ENCODE results near the gene UBE2K.
"Not testable (repeated sequence)": the region's sequence is repeated elsewhere in the genome, so short reads cannot be mapped to it uniquely, and the experiment has no call there.

UBE2K gene

DNA sequence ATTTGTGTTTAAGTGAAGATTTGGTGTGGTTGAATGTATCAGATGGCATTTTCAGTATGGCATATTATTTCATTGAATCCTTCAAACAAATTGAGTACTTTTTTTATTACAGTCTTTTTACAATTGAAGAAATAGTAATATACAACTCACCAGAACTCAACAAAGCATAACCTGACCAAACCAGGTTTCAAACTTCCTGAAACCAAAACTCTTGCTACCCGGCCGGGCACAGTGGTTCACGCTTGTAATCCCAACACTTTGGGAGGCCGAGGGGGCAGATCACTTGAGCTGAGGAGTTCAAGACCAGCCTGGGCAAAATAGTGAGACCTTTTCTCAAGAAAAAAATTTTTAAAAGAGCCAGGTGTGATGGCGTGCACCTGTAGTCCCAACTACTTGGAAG, 94.2 kb downstream of the UBE2K start:
- DNase-seq (no peak), ATAC-seq (no peak)
- Mint-ChIP-seq H3K4me3 (no peak overlapping the region), H3K4me1 (no peaks in the 10 kb centered on the region), H3K27me3 (no peaks in the 10 kb centered on the region), H3K9me3 (no peaks in the 10 kb centered on the region), H3K27ac (no peak overlapping the region)

DNA sequence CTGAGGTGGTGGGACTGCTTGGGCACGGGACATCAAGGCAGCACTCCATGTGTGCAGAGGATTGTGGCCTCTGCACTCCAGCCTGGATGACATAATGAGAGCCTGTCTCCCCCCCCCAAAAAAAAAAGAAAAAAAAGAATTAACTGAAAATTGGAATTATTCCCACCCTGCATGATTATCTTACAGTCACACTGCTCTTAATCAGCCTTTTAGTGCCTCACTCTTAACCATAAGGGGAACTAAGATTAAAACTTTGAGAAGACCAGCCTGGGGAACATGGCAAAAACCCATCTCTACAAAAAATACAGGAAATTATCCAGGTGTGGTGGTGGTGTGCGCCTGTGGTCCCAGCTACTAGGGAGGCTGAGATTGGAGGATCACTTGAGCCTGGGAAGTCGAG, 94.6 kb downstream of the UBE2K start:
- Mint-ChIP-seq H3K4me1 (no peaks in the 10 kb centered on the region), H3K4me3 (no peak overlapping the region), H3K27me3 (no peaks in the 10 kb centered on the region), H3K27ac (no peak overlapping the region), H3K9me3 (no peaks in the 10 kb centered on the region)
- DNase-seq (no peak), ATAC-seq (no peak)

GRCh38 chr4:39792976-39793375, 95.0 kb downstream of the UBE2K start:
- not testable (repeated sequence) for H3K27me3 Mint-ChIP-seq, DNase-seq, H3K27ac Mint-ChIP-seq, H3K4me3 Mint-ChIP-seq, H3K4me1 Mint-ChIP-seq, H3K9me3 Mint-ChIP-seq, ATAC-seq

- Mint-ChIP-seq H3K9me3 (no peaks in the 10 kb centered on the region), H3K4me1 (no peaks in the 10 kb centered on the region), H3K27me3 (no peaks in the 10 kb centered on the region), H3K27ac (no peak overlapping the region), H3K4me3 (no peak overlapping the region)
- ATAC-seq (no peak), DNase-seq (no peak)
These were observed 104.1 kb downstream of the UBE2K start for GRCh38 chr4:39802005-39802404.

GRCh38 chr4:39808231-39808749, 110.4 kb downstream of the UBE2K start:
- ATAC-seq (no peak), DNase-seq (no peak)
- Mint-ChIP-seq H3K4me1 (peaks cover 7% of the 10 kb centered on the region), H3K9me3 (peaks cover 9 to 12% of the 10 kb centered on the region in 2 donors), H3K27me3 (no peaks in the 10 kb centered on the region), H3K27ac (no peak overlapping the region), H3K4me3 (no peak overlapping the region)

- H3K4me1 Mint-ChIP-seq = peaks cover 17% of the 10 kb centered on the region
- DNase-seq = peak in 1 of 2 donors; percentile 19
These were observed 114.6 kb downstream of the UBE2K start for GRCh38 chr4:39812500-39812899.

DNA sequence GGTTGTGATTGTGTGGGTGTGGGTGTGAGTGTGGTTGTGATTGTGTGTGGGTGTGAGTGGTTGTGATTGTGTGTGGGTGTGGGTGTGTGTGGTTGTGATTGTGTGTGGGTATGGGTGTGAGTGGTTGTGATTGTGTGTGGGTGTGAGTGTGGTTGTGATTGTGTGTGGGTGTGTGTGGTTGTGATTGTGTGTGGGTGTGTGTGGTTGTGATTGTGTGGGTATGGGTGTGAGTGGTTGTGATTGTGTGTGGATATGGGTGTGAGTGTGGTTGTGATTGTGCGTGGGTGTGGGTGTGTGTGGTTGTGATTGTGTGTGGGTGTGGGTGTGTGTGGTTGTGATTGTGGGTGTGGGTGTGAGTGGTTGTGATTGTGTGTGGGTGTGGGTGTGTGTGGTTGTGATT, 115.1 kb downstream of the UBE2K start:
- H3K9me3 Mint-ChIP-seq = peaks cover 21 to 26% of the 10 kb centered on the region in 2 donors
- ATAC-seq = not testable (repeated sequence)

More at GRCh38 chr4:39812500-39812899, 114.6 kb downstream of the UBE2K start:
- ATAC-seq = peak; percentile 62
- peaks cover 21 to 26% of the 10 kb centered on the region in 2 donors for H3K9me3 Mint-ChIP-seq
- H3K4me3 Mint-ChIP-seq = peak overlapping the region in 1 of 2 donors; percentile 74
- peak overlapping the region; percentile 52 to 99 for H3K27ac Mint-ChIP-seq
- H3K27me3 Mint-ChIP-seq = no peaks in the 10 kb centered on the region

GRCh38 chr4:39813761-39814160, 115.8 kb downstream of the UBE2K start:
- Mint-ChIP-seq H3K9me3 (peaks cover 21 to 26% of the 10 kb centered on the region in 2 donors), H3K4me3 (peak overlapping the region in 1 of 2 donors; percentile 74), H3K4me1 (peaks cover 17% of the 10 kb centered on the region), H3K27ac (peak overlapping the region in 1 of 2 donors; percentile 99)
- not testable (repeated sequence) for DNase-seq, H3K27me3 Mint-ChIP-seq, ATAC-seq

More for the DNA sequence above, 115.1 kb downstream of the UBE2K start:
- Mint-ChIP-seq H3K4me1 (peaks cover 17% of the 10 kb centered on the region), H3K27ac (peak overlapping the region; percentile 49 to 62)
- not testable (repeated sequence) for DNase-seq, H3K4me3 Mint-ChIP-seq, H3K27me3 Mint-ChIP-seq

- peaks cover 17% of the 10 kb centered on the region for H3K4me1 Mint-ChIP-seq
- H3K4me3 Mint-ChIP-seq = peak overlapping the region in 1 of 2 donors; percentile 74
- peak overlapping the region; percentile 27 to 99 for H3K27ac Mint-ChIP-seq
- no peaks in the 10 kb centered on the region for H3K27me3 Mint-ChIP-seq
- DNase-seq (peak; percentile 26 to 34), ATAC-seq (peak; percentile 47)
- H3K9me3 Mint-ChIP-seq = peaks cover 21 to 26% of the 10 kb centered on the region in 2 donors
These were observed 116.7 kb downstream of the UBE2K start for GRCh38 chr4:39814403-39815185.

DNA sequence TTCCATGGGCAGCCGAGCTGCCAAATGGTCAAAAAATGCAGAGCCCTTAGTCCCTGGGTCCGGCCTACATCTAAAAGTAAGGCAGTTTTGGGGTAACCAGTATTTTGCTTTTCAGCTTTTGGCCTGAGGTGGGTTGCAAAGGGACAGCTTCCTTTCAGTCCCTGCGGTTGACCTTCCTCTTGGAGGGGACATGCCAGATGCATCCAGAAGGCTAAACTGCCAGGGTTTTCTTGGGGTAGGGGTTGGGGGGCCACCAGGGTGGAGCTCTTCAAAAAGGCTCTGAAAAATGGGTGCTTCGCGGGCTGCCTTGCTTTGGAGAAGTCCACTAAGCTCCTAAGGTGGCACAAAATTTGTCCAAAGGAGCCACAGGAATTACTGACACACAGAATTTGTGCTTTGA, 120.7 kb downstream of the UBE2K start:
- DNase-seq = no peak
- peak overlapping the region in 1 of 2 donors; percentile 93 for H3K27ac Mint-ChIP-seq
- H3K4me1 Mint-ChIP-seq = peaks cover 10% of the 10 kb centered on the region
- H3K27me3 Mint-ChIP-seq = no peaks in the 10 kb centered on the region
- no peak overlapping the region for H3K4me3 Mint-ChIP-seq
- no peak for ATAC-seq
- H3K9me3 Mint-ChIP-seq = peaks cover 12 to 13% of the 10 kb centered on the region in 2 donors

- Mint-ChIP-seq H3K4me1 (no peaks in the 10 kb centered on the region), H3K27me3 (no peaks in the 10 kb centered on the region), H3K9me3 (no peaks in the 10 kb centered on the region), H3K4me3 (no peak overlapping the region), H3K27ac (peak overlapping the region; percentile 68 to 75)
- DNase-seq = no peak
- ATAC-seq = no peak
These were observed 122.2 kb downstream of the UBE2K start for GRCh38 chr4:39820186-39820585.

- ATAC-seq (no peak), DNase-seq (no peak)
- H3K4me1 Mint-ChIP-seq = no peaks in the 10 kb centered on the region
- H3K27ac Mint-ChIP-seq = no peak overlapping the region
- no peaks in the 10 kb centered on the region for H3K9me3 Mint-ChIP-seq
- H3K27me3 Mint-ChIP-seq = no peaks in the 10 kb centered on the region
- H3K4me3 Mint-ChIP-seq = no peak overlapping the region
These were observed 124.0 kb downstream of the UBE2K start for GRCh38 chr4:39821951-39822350.

DNA sequence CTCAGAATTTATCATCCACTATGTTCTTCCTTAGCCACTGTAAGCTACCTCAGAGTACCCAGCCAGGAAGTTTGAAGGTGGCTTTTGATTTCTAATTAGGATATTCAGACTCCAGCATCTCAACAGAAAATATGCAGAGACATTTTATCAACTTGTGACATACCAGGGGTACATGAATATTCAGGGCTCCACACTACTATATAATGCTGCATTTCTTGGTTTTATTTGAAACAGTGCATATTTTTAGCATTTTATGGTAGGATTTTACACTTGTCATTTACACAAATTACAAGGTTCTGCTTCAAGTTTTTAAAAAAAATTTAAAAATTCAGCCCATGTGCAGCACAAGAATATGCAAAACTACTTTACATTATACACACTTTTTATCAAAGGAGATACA, 124.7 kb downstream of the UBE2K start:
- Mint-ChIP-seq H3K27ac (no peak overlapping the region), H3K27me3 (no peaks in the 10 kb centered on the region), H3K4me3 (no peak overlapping the region), H3K9me3 (no peaks in the 10 kb centered on the region), H3K4me1 (no peaks in the 10 kb centered on the region)
- no peak for DNase-seq
- no peak for ATAC-seq

DNA sequence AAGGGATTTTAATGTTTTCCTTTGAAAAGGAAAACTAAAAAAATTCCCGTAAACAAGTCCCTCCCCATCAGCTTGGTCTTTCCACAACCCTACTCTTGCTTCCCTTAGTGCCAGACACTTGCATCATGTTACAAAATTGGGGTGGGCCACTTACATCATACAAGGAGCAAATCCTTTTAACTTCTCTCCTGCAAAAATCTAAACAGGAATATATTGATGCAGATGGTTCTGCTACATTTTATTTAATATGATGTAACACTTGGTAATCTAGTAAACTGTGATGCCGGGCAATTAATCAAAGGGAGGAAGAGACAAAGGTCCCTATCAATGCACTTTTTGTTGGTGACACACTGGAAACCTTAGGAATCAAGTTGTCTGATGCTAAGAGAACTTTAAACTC, 125.3 kb downstream of the UBE2K start:
- Mint-ChIP-seq H3K4me1 (no peaks in the 10 kb centered on the region), H3K27ac (peak overlapping the region in 1 of 2 donors; percentile 82), H3K9me3 (no peaks in the 10 kb centered on the region), H3K4me3 (no peak overlapping the region), H3K27me3 (no peaks in the 10 kb centered on the region)
- DNase-seq = no peak
- no peak for ATAC-seq

- H3K4me3 Mint-ChIP-seq = no peak overlapping the region
- H3K27ac Mint-ChIP-seq = no peak overlapping the region
- no peak for DNase-seq
- H3K27me3 Mint-ChIP-seq = no peaks in the 10 kb centered on the region
- H3K9me3 Mint-ChIP-seq = no peaks in the 10 kb centered on the region
- ATAC-seq = no peak
- H3K4me1 Mint-ChIP-seq = no peaks in the 10 kb centered on the region
These were observed 127.2 kb downstream of the UBE2K start for GRCh38 chr4:39825090-39825489.

- Mint-ChIP-seq H3K27me3 (no peaks in the 10 kb centered on the region), H3K4me3 (no peak overlapping the region), H3K27ac (peak overlapping the region in 1 of 2 donors; percentile 12)
These were observed 127.8 kb downstream of the UBE2K start for GRCh38 chr4:39825741-39826231.

More at GRCh38 chr4:39825741-39826231, 127.8 kb downstream of the UBE2K start:
- DNase-seq = no peak
- Mint-ChIP-seq H3K9me3 (no peaks in the 10 kb centered on the region), H3K4me1 (no peaks in the 10 kb centered on the region)
- ATAC-seq = no peak

Measured in stimulated activated naive CD8-positive, alpha-beta T cell treated with anti-CD3 and anti-CD28 coated beads, Interleukin-15, amount 100 ng/mL, for 72 hours (primary cell).